Omental fat pad (tissue), 4 donors: ENCODE results near the gene TPP1. TPM values are rescaled to one million over a fixed set of nuclear protein-coding genes. Genes with fewer than 3 reads are reported as not detected.

Source experiments
- ATAC-seq: fragments of 150-250 bp; one replicate; pipeline ENCODE4 v1.9.1; 2016; ENCODE audit warnings: mild to moderate bottlenecking, moderate library complexity; ENCODE audit not compliant: low FRiP score
- DNase-seq: peaks from one replicate; pipeline ENCODE4 v3.0.0-alpha.2; 2019; ENCODE audit warnings: low spot score
- total RNA-seq, 4 donors: library from RNA; depleted of rRNA; stranded (reverse); fragments of >200 nt; gene quantifications; one replicate each; pipeline ENCODE4 v1.1.0, GENCODE V29; 2016
- TF ChIP-seq, protein P1 (sequence below), 3 donors: fragments of 450-650 bp; IDR thresholded peaks; one replicate each; pipeline ENCODE4 v1.5.1; 2016 to 2017; ENCODE audit warnings: antibody characterized with exemption in 3 of 3, mild to moderate bottlenecking in 3 of 3, moderate library complexity in 2 of 3

TPP1 gene
- total RNA-seq, 4 donors from 2014 or later = 73.8 to 95.0 (median 83.9) TPM

DNA sequence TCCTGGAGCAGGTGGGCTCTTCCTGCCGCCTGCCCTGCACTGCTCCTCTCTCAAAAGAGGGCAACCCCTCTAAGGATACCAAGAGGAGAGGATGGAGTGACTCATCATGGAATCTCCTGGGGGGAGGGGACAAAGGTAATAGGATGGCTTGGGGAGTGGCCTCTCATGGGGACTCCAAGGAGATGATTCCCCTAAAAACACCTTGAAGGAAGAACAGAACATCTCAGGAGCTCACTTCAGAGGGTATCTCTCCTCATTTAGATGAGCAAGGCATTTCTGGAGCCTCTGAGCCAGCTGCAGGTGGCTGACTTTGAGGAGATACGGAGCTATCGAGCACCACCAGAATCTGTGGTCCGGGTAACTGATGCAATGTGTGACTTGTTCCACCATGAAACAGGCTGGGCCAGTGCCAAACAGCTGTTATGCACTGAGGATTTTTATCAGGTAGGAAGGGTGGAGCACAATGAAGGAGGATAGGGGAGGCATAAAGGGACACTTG lies 56.1 kb downstream of the TPP1 start:
- ATAC-seq (no peak), DNase-seq (no peak)
- TF ChIP-seq, protein P1, sequence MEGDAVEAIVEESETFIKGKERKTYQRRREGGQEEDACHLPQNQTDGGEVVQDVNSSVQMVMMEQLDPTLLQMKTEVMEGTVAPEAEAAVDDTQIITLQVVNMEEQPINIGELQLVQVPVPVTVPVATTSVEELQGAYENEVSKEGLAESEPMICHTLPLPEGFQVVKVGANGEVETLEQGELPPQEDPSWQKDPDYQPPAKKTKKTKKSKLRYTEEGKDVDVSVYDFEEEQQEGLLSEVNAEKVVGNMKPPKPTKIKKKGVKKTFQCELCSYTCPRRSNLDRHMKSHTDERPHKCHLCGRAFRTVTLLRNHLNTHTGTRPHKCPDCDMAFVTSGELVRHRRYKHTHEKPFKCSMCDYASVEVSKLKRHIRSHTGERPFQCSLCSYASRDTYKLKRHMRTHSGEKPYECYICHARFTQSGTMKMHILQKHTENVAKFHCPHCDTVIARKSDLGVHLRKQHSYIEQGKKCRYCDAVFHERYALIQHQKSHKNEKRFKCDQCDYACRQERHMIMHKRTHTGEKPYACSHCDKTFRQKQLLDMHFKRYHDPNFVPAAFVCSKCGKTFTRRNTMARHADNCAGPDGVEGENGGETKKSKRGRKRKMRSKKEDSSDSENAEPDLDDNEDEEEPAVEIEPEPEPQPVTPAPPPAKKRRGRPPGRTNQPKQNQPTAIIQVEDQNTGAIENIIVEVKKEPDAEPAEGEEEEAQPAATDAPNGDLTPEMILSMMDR (IDR thresholded peaks at IDR 0.05) = no peak

Other genes starting within 250 kb of the TPP1 start
- 10 to 100 TPM; 21.4 to 23.7 (median 22.5) TPM for gene SMPD1, start 228.9 kb downstream of the TPP1 start, total RNA-seq
- gene APBB1, start 200.3 kb downstream of the TPP1 start, total RNA-seq = 10 to 100 TPM; 19.8 to 39.9 (median 33.3) TPM
- gene HPX, start 178.4 kb downstream of the TPP1 start, total RNA-seq = 1 to 10 TPM; 1.7 to 2.5 (median 2.0) TPM
- 10 to 100 TPM; 16.9 to 27.4 (median 22.1) TPM for gene TRIM3, start 145.5 kb downstream of the TPP1 start, total RNA-seq
- 10 to 100 TPM; 51.3 to 63.3 (median 54.1) TPM for gene ARFIP2, start 138.1 kb downstream of the TPP1 start, total RNA-seq
- gene TIMM10B, start 137.9 kb downstream of the TPP1 start, total RNA-seq = 10 to 100 TPM; 42.7 to 60.6 (median 47.8) TPM
- gene DNHD1, start 122.1 kb downstream of the TPP1 start, total RNA-seq = 10 to 100 TPM; 11.7 to 20.5 (median 16.6) TPM
- gene RRP8, start 15.8 kb downstream of the TPP1 start, total RNA-seq = 10 to 100 TPM; 16.9 to 30.4 (median 19.3) TPM
- 100 to 1,000 TPM in 3 of 4 donors, 10 to 100 TPM in 1; 92.1 to 189 (median 118) TPM for gene ILK, start 15.6 kb downstream of the TPP1 start, total RNA-seq
- gene TAF10, start 7.2 kb downstream of the TPP1 start, total RNA-seq = 10 to 100 TPM; 31.9 to 52.6 (median 37.1) TPM
- 10 to 100 TPM; 12.6 to 26.3 (median 19.4) TPM for gene DCHS1, start 36.4 kb upstream of the TPP1 start, total RNA-seq
- gene MRPL17, start 63.9 kb upstream of the TPP1 start, total RNA-seq = 10 to 100 TPM; 20.0 to 31.6 (median 29.0) TPM
- gene OR2AG2, start 152.6 kb upstream of the TPP1 start, total RNA-seq = not detected
- not detected for gene OR2AG1, start 163.6 kb upstream of the TPP1 start, total RNA-seq
- under 1 TPM in 3 of 4 donors, not detected in 1; 0.13 to 0.47 (median 0.24) TPM for gene OR6A2, start 180.3 kb upstream of the TPP1 start, total RNA-seq
- gene OR10A5, start 226.3 kb upstream of the TPP1 start, total RNA-seq = not detected
- gene OR10A2, start 243.6 kb upstream of the TPP1 start, total RNA-seq = not detected